ENCODE measurements around the gene ZIK1. TPM values are rescaled to one million over a fixed set of nuclear protein-coding genes. Genes with fewer than 3 reads are reported as not detected.

Gene ZIK1
- total and polyA plus RNA-seq, 9 of the 15 experiments (the other 6 are each of a cell fraction or from before 2014, with no cell fraction given): 0.03 to 0.42 (median 0.15) TPM; not detected in 1

GRCh38 chr19:57632987-57633831 lies 49.3 kb downstream of the ZIK1 start, which contains the start of gene ZNF211 (continued):
- peak; percentile 47; the same call in 1 of the 2 replicates for TF ChIP-seq POLR2AphosphoS5 (IDR thresholded peaks at IDR 0.05; ENCODE audit: control insufficient read depth, insufficient read depth, low read depth, low read length)
- TF ChIP-seq ZNF282 (CRISPR knock-in tag; IDR thresholded peaks at IDR 0.05): no peak
- TF ChIP-seq GTF2A2 (tag; IDR thresholded peaks at IDR 0.05): no peak
- TF ChIP-seq CHCHD3 (CRISPR knock-in tag; IDR thresholded peaks at IDR 0.05): no peak
- TF ChIP-seq ILF3 (IDR thresholded peaks at IDR 0.05; ENCODE audit: borderline replicate concordance): no peak
- TF ChIP-seq KDM5B (IDR thresholded peaks at IDR 0.05; ENCODE audit: insufficient replicate concordance, low read depth, low read length): peak; percentile 55
- peak; percentile 71 for TF ChIP-seq SUPT5H (IDR thresholded peaks at IDR 0.05)
- TF ChIP-seq ZNF655 (CRISPR knock-in tag; IDR thresholded peaks at IDR 0.05): no peak
- TF ChIP-seq POLR2B (IDR thresholded peaks at IDR 0.05; ENCODE audit: low read depth, partially characterized antibody): peak; percentile 44
- TF ChIP-seq ZNF24 (IDR thresholded peaks at IDR 0.05): no peak
- no peak for TF ChIP-seq RNF2 (IDR thresholded peaks at IDR 0.05)
- no peak for TF ChIP-seq ZNF699 (CRISPR knock-in tag; IDR thresholded peaks at IDR 0.05; ENCODE audit: insufficient replicate concordance)
- TF ChIP-seq CLOCK (CRISPR knock-in tag; IDR thresholded peaks at IDR 0.05; ENCODE audit: borderline replicate concordance): no peak
- no peak for TF ChIP-seq U2AF2 (optimal IDR thresholded peaks at IDR 0.05; ENCODE audit: low read depth, low read length)
- no peak for TF ChIP-seq ZNF324 (CRISPR knock-in tag; IDR thresholded peaks at IDR 0.05)
- TF ChIP-seq KDM4B (IDR thresholded peaks at IDR 0.05; ENCODE audit: borderline replicate concordance in 2 of 2, low read depth in 1 of 2): peak in 1 of 2 experiments; percentile 81; a peak in 1 of 4 replicates
- TF ChIP-seq DNMT1 (IDR thresholded peaks at IDR 0.05): no peak
- TF ChIP-seq ATF1 (CRISPR knock-in tag; IDR thresholded peaks at IDR 0.05): no peak
- TF ChIP-seq ATF1 (tag; IDR thresholded peaks at IDR 0.05): peak; percentile 87
- TF ChIP-seq L3MBTL2 (IDR thresholded peaks at IDR 0.05): peak; percentile 58
- no peak for TF ChIP-seq FOXA1 (IDR thresholded peaks at IDR 0.05; ENCODE audit: borderline replicate concordance)
- no peak for TF ChIP-seq FOXO4 (CRISPR knock-in tag; IDR thresholded peaks at IDR 0.05)
- TF ChIP-seq SIX5 (IDR thresholded peaks at IDR 0.05; ENCODE audit: borderline replicate concordance in 1 of 2, insufficient read depth in 1 of 2, low read depth in 1 of 2, low read length in 2 of 2): peak; percentile 79 to 88
- TF ChIP-seq GTF2B (IDR thresholded peaks at IDR 0.05; ENCODE audit: extremely low read depth, insufficient read length): no peak

All from K562 (cell line).